GM04503 (cell line): ENCODE measurements around the gene PGAM5.

Source experiments
- DNase-seq: peaks from one replicate; pipeline ENCODE4 v3.0.0-alpha.2; 2012; ENCODE audit warnings: low read depth

PGAM5 gene

GRCh38 chr12:132710405-132711079 is at the start of gene PGAM5:
TSS of gene PGAM5 (plus strand) at chr12:132710842. CDS start at chr12:132710877, 35 bp downstream.
- peak; percentile 21 for DNase-seq

GRCh38 chr12:132660996-132661395 is 49.6 kb upstream of the PGAM5 start:
- DNase-seq = no peak

GRCh38 chr12:132661972-132662371 is 48.7 kb upstream of the PGAM5 start:
- DNase-seq = no peak

- DNase-seq = no peak
These were observed 47.5 kb upstream of the PGAM5 start for GRCh38 chr12:132662901-132663755.

GRCh38 chr12:132664206-132665148 is 46.2 kb upstream of the PGAM5 start:
- no peak for DNase-seq

- DNase-seq = no peak
These were observed 45.5 kb upstream of the PGAM5 start for GRCh38 chr12:132665149-132665491.

- no peak for DNase-seq
These were observed 44.8 kb upstream of the PGAM5 start for GRCh38 chr12:132665794-132666193.

- no peak for DNase-seq
These were observed 42.2 kb upstream of the PGAM5 start for GRCh38 chr12:132668191-132669088.

GRCh38 chr12:132669166-132669879 is 41.3 kb upstream of the PGAM5 start:
- no peak for DNase-seq

GRCh38 chr12:132672116-132672515 is 38.5 kb upstream of the PGAM5 start:
- DNase-seq = no peak

GRCh38 chr12:132672678-132673077 is 38.0 kb upstream of the PGAM5 start:
- no peak for DNase-seq

- DNase-seq = no peak
These were observed 37.1 kb upstream of the PGAM5 start for GRCh38 chr12:132673288-132674179.

- DNase-seq = no peak
These were observed 36.1 kb upstream of the PGAM5 start for GRCh38 chr12:132674561-132674960.

- DNase-seq = no peak
These were observed 34.7 kb upstream of the PGAM5 start for GRCh38 chr12:132675757-132676432.

GRCh38 chr12:132677492-132677891 is 33.1 kb upstream of the PGAM5 start:
- DNase-seq = no peak

- DNase-seq = no peak
These were observed 25.2 kb upstream of the PGAM5 start for GRCh38 chr12:132685400-132685799.

GRCh38 chr12:132686825-132687210 is 23.8 kb upstream of the PGAM5 start:
- DNase-seq = no peak

- peak; percentile 65 for DNase-seq
These were observed 23.2 kb upstream of the PGAM5 start, which contains the start of the genes POLE and PXMP2 for GRCh38 chr12:132687211-132688164. TSS of gene POLE (minus strand) at chr12:132687342. CDS start at chr12:132687315, 27 bp downstream. TSS of gene PXMP2 (plus strand) at chr12:132687587. CDS start at chr12:132687671, 84 bp downstream.
